ENCODE data around the gene SFTA2.
A peak's percentile ranks its signal among the peaks of the same experiment; 100 is the strongest.

Gene SFTA2

GRCh38 chr6:30944051-30944450, 12.1 kb upstream of the SFTA2 start:
- DNase-seq (ENCODE audit: extremely low read depth, low read depth) = no peak
- no peak for TF ChIP-seq CTCF (IDR thresholded peaks at IDR 0.05; ENCODE audit: low read depth, low read length, missing control alignments)
- no peak overlapping the region for H3K4me3 ChIP-seq (replicated peaks; ENCODE audit: low read depth, low read length)

DNA sequence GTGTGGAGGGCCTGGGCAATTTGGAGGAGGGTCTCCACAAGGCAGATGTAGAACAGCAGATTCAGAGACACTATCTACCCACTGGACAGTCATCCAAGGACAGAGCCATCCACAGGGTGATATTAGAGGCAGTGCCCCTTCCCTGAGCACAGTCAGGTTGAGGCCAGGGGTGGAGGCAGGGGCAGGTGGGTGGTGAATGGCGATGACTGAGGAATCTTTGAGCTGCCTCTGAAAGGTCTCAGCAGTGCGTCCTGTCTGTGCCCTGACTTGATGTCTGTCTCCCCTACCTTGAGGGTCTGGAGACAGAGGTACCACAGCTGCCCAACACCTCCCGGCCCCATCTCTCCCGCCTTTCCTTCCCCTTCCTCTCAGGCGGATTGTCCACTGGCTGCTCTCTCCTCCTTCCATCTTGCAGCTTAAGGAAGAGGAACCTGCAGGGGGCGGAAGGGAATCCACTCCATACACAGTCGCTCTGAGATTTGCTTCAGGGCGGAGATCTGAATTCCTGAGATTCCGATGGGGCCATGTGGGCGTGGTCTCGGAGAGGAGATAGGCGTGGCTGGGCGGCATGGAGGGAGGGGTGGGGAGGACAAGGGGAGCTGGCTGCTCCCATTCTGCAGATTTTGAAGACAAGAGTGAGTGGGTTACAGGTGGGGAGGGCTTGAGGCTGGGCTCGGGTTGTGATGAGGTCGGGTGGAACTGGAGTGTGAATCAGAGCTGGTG, 10.5 kb upstream of the SFTA2 start:
- no peak overlapping the region for H3K4me3 ChIP-seq (replicated peaks; ENCODE audit: low read depth, low read length)
- TF ChIP-seq CTCF (IDR thresholded peaks at IDR 0.05; ENCODE audit: low read depth, low read length, missing control alignments) = peak; percentile 83
- peak; percentile 79 for DNase-seq (ENCODE audit: extremely low read depth, low read depth)

GRCh38 chr6:30940361-30940986, 8.5 kb upstream of the SFTA2 start, which contains the start of gene MUCL3:
TSS of gene MUCL3 (plus strand) at chr6:30940973. CDS start at chr6:30941000, 27 bp downstream.
- no peak for DNase-seq (ENCODE audit: extremely low read depth, low read depth)
- H3K4me3 ChIP-seq (replicated peaks; ENCODE audit: low read depth, low read length) = no peak within 1 kb of the TSS
- no peak for TF ChIP-seq CTCF (IDR thresholded peaks at IDR 0.05; ENCODE audit: low read depth, low read length, missing control alignments)

DNA sequence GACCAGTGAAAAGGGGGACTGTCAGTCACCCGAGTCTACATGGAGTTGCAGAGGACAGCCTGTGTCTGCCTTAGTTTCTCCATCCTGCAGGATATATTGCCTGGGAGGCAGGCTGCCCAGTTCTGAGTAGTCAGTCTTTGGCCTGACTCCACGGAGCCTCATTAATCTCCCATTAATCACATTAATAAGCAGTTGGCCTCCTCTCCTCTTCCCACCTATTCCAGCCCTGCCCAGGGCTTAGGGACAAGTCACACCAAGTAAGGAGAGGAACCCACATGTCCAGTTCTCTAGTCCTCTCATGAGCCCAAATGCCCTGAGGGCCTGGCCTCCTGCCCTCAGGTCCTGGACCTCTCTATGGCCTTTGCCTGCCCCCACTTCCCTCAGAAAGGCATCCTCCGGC, 7.5 kb upstream of the SFTA2 start:
- no peak for TF ChIP-seq CTCF (IDR thresholded peaks at IDR 0.05; ENCODE audit: low read depth, low read length, missing control alignments)
- no peak for DNase-seq (ENCODE audit: extremely low read depth, low read depth)
- H3K4me3 ChIP-seq (replicated peaks; ENCODE audit: low read depth, low read length) = no peak overlapping the region

- H3K4me3 ChIP-seq (replicated peaks; ENCODE audit: low read depth, low read length) = no peak overlapping the region
- DNase-seq (ENCODE audit: extremely low read depth, low read depth) = no peak
- TF ChIP-seq CTCF (IDR thresholded peaks at IDR 0.05; ENCODE audit: low read depth, low read length, missing control alignments) = no peak
Observed at GRCh38 chr6:30938730-30939129, 6.8 kb upstream of the SFTA2 start.

DNA sequence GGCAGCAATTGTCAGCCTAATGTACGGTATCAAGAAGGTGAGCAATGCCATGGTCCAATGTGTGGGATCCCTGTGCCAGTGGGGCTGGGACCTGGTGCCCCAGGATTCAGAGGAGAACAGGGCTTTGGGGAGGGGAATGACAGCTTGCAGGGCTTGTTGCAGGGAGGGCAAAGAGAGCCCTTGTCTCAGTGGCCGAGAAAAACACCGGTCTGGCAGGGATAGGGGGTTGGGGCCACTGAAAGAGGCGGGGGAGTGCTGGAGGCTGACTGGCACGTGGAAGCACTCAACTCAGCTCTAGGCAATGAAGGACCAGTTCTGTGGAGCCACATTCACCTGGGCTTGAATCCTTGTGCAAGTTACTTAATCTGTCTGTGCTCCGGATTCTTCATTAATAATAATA, 5.3 kb upstream of the SFTA2 start:
- TF ChIP-seq CTCF (IDR thresholded peaks at IDR 0.05; ENCODE audit: low read depth, low read length, missing control alignments) = no peak
- DNase-seq (ENCODE audit: extremely low read depth, low read depth) = no peak
- no peak overlapping the region for H3K4me3 ChIP-seq (replicated peaks; ENCODE audit: low read depth, low read length)
